Measurements from ENCODE around the gene TMEM150C. TPM values are rescaled to one million over a fixed set of nuclear protein-coding genes. Genes with fewer than 3 reads are reported as not detected.

The TMEM150C gene
- total RNA-seq, 1 experiment from 2014 or later, result 1.9 TPM

Other genes with a start within 250 kb of the TMEM150C start
- gene HNRNPD, start 188.0 kb downstream of the TMEM150C start, total RNA-seq (2014; rRNA removed; shearing (Covaris generic)), result 53.6 and 85.2 TPM in 2 replicates
- 288 and 338 TPM in 2 replicates for gene HNRNPDL, start 131.5 kb downstream of the TMEM150C start, total RNA-seq (2014; rRNA removed; shearing (Covaris generic))
- gene ENOPH1, start 131.4 kb downstream of the TMEM150C start, total RNA-seq (2014; rRNA removed; shearing (Covaris generic)), result 80.7 and 88.0 TPM in 2 replicates
- gene SCD5, start 236.8 kb upstream of the TMEM150C start, total RNA-seq (2014; rRNA removed; shearing (Covaris generic)), result 31.2 and 33.2 TPM in 2 replicates

Measured in HT1080 (cell line).